Heart left ventricle (tissue), 13 donors: Measurements from ENCODE around the gene FAM168B.

Experiments used
- POLR2A ChIP-seq, 2 donors: fragments of 450-650 bp; IDR thresholded peaks; one replicate each; pipeline ENCODE4 v1.6.1; 2017; ENCODE audit warnings: antibody characterized with exemption in 2 of 2, mild to moderate bottlenecking in 2 of 2, moderate library complexity in 2 of 2
- TF ChIP-seq, protein P1 (sequence below), 12 donors: fragments of 200-600 bp; sonication (generic) in 4 of 12; IDR thresholded peaks; one replicate each; pipeline versions ENCODE4 v1.5.0 to v1.8.0; 2018 to 2022; ENCODE audit warnings: antibody characterized with exemption in 12 of 12, mild to moderate bottlenecking in 5 of 12
- donor health status: ischemic (EF 13 %, LVEDD 7.1; RV severe dilation, severe dysfunction).
- donor health status: DM: no; HTN: yes; CAD: no.
- donor health status: DM: no; HTN: no; CAD: no.
- donor health status: ischemic (EF 25% LVEDD 6.9; RV normal size, moderate dysfunction).
- donor health status: ischemic (EF 25% LVEDD 5.7; RV mildly dilated, moderate dysfunction).
- donor health status: ischemic (EF 35%, LVEDD 5.7; RV mildly dilated, moderate dysfunction).
- donor health status: nonischemic (EF 11% LVEDD 7.7; RV severe dilation, severe dysfunction).
- donor health status: DM: yes; HTN: yes; CAD: no.
- donor health status: PGD.
- donor health status: ischemic (EF 29% LVEDD 5.4; RV normal size, mild dysfunction).
- donor health status: nonischemic (EF 23%, LVEDD 6.1; RV moderate dilation, normal function).

DNA sequence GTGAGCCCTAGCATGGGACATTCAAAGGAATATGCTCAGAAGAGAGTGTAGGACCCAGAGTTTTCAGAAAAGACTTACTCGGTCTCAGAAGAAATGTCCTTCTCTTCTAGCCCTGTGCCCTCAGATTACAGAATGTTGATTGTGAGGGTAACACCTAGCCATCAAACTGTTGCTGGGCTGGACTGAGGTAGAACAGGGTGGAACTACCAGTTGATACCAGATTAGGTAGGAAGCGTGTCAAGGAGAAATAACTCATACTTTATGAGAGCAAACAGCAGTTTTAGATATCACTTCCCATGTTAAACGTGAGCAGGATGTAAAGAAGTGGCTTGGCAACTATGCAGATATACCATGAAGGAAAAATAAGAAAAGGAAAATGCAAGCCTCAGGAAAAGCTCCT is 34.7 kb upstream of the FAM168B start:
- TF ChIP-seq, protein P1, sequence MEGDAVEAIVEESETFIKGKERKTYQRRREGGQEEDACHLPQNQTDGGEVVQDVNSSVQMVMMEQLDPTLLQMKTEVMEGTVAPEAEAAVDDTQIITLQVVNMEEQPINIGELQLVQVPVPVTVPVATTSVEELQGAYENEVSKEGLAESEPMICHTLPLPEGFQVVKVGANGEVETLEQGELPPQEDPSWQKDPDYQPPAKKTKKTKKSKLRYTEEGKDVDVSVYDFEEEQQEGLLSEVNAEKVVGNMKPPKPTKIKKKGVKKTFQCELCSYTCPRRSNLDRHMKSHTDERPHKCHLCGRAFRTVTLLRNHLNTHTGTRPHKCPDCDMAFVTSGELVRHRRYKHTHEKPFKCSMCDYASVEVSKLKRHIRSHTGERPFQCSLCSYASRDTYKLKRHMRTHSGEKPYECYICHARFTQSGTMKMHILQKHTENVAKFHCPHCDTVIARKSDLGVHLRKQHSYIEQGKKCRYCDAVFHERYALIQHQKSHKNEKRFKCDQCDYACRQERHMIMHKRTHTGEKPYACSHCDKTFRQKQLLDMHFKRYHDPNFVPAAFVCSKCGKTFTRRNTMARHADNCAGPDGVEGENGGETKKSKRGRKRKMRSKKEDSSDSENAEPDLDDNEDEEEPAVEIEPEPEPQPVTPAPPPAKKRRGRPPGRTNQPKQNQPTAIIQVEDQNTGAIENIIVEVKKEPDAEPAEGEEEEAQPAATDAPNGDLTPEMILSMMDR (IDR thresholded peaks at IDR 0.05), result no peak
- TF ChIP-seq POLR2A (IDR thresholded peaks at IDR 0.05), result no peak
